Endothelial cell (in vitro differentiated cells): ENCODE data around the gene OTOP2. TPM values are rescaled to one million over a fixed set of nuclear protein-coding genes. Genes with fewer than 3 reads are reported as not detected.

Experiments used
- DNase-seq: peaks from one replicate; pipeline ENCODE4 v3.0.0; 2021; ENCODE audit warnings: low spot score
- H3K27ac Mint-ChIP-seq: one replicate; pipeline ENCODE4 v1.8.0; 2021; ENCODE audit warnings: mixed read lengths, inconsistent platforms; ENCODE audit not compliant: unreplicated experiment
- H3K27me3 Mint-ChIP-seq: one replicate; pipeline ENCODE4 v1.8.0; 2021; ENCODE audit warnings: mild to moderate bottlenecking, moderate library complexity, mixed read lengths, inconsistent platforms; ENCODE audit not compliant: unreplicated experiment
- H3K36me3 Mint-ChIP-seq: one replicate; pipeline ENCODE4 v1.8.0; 2021; ENCODE audit warnings: mild to moderate bottlenecking, low read depth, mixed read lengths, inconsistent platforms; ENCODE audit not compliant: unreplicated experiment
- H3K4me1 Mint-ChIP-seq: one replicate; pipeline ENCODE4 v1.8.0; 2021; ENCODE audit warnings: mild to moderate bottlenecking, mixed read lengths, inconsistent platforms; ENCODE audit not compliant: unreplicated experiment
- H3K4me3 Mint-ChIP-seq: one replicate; pipeline ENCODE4 v1.8.0; 2021; ENCODE audit warnings: mild to moderate bottlenecking, mixed read lengths, inconsistent platforms; ENCODE audit not compliant: unreplicated experiment
- H3K9me3 Mint-ChIP-seq: one replicate; pipeline ENCODE4 v1.8.0; 2021; ENCODE audit warnings: mixed read lengths, inconsistent platforms; ENCODE audit not compliant: unreplicated experiment
- total RNA-seq: library from RNA; stranded (reverse); fragmentation: NEBNext Ultra II Directional; extraction: Animal tissue kit (Norgen Biotek cat#: 25700); gene quantifications from one replicate; pipeline ENCODE4 v1.2.1, GENCODE V29; 2021; ENCODE audit not compliant: unreplicated experiment
- TF ChIP-seq, protein P1 (sequence below): fragments of 200-600 bp; sonication (generic); IDR thresholded peaks from one replicate; pipeline ENCODE4 v1.5.0; 2021; ENCODE audit warnings: antibody characterized with exemption; ENCODE audit not compliant: unreplicated experiment

The OTOP2 gene
- total RNA-seq, 1 donor from 2014 or later, result not detected

DNA sequence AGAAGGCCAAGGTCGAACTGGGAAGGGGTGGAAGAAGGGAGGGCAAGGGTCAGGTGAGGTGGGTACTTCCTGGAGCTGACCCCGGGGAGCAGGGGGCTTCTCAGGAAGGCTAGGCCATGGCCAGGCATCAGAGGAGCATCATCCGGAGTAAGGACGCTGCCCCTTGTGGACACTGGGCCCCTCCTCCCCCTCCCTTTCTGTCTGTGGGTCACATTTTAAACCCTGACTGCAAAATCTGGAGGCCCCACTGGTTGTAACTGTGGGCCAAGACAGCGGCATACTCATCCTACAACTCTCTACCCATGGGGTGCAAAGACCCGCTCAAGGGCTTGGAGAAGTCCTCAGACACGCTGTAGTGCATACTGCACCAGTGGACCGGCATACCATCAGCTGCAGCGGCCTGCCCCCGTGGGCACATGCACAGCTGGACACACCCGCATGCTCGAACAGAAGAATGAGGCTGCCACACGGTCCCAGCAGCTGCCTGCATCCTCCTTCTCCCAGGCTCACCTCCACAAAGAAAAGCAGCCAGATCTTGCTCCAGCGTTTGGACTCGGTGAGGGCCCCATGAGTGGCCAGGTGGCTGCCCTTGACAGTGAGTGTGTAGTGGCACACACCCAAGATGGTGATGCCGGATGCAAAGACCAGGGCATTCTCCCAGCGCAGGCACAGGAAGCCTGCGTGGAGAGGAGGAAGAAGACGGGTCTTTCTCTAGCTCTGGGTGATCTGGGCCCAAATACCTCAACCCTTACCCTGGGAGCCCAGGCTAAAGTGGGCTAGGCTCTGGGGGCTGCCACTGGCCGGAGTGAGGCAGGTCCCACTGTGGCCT is 31.8 kb upstream of the OTOP2 start:
- Mint-ChIP-seq H3K27ac (no peak overlapping the region), H3K4me1 (peaks cover 2% of the 10 kb centered on the region), H3K9me3 (no peaks in the 10 kb centered on the region), H3K4me3 (no peak overlapping the region), H3K36me3 (no peaks in the 10 kb centered on the region), H3K27me3 (peaks cover 15% of the 10 kb centered on the region)
- TF ChIP-seq, protein P1, sequence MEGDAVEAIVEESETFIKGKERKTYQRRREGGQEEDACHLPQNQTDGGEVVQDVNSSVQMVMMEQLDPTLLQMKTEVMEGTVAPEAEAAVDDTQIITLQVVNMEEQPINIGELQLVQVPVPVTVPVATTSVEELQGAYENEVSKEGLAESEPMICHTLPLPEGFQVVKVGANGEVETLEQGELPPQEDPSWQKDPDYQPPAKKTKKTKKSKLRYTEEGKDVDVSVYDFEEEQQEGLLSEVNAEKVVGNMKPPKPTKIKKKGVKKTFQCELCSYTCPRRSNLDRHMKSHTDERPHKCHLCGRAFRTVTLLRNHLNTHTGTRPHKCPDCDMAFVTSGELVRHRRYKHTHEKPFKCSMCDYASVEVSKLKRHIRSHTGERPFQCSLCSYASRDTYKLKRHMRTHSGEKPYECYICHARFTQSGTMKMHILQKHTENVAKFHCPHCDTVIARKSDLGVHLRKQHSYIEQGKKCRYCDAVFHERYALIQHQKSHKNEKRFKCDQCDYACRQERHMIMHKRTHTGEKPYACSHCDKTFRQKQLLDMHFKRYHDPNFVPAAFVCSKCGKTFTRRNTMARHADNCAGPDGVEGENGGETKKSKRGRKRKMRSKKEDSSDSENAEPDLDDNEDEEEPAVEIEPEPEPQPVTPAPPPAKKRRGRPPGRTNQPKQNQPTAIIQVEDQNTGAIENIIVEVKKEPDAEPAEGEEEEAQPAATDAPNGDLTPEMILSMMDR, result no peak
- DNase-seq, result no peak

DNA sequence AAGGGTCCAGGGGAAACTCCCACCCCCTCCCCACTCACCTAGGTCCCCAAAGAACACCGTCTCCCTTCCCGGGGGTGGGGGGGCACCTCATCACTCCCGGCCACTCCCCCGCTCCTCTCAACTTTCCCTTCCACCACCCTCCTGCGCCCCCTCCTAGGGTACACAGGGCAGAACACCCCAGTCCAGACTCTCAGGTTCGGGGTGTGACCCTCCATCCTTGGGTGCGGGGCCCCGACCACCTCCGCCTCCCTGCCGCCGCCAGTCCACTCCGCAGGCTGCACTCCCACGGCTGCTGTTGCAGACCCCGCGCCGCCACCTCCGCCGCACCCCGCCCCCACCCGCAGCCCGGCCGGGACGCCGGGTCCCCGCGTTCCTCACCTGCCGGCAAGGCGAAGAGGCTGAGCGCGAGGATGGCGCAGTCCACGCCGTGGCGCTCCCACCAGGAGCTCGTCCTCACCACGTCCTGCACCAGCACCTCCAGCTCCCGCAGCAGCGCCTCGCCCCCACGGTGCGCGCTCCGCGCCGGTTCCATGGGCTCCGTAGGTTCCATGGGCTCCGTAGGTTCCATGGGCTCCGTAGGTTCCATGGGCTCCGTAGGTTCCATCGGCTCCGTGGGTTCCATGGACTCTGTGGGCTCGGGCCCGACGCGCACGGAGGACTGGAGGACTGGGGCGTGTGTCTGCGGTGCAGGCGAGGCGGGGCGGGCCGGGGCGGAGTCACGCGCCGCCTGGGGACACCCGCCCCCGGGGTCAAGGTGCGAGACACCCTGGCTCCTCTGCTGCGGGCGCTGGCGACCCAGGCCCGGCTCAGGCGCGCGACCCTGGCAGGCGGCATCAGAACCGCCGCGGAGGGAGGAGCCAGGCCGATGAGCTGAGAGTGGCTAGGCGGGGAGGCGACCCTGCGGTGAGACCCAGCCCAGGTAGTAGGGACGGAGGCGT is 30.8 kb upstream of the OTOP2 start, which contains the start of gene FADS6:
FADS6 (minus strand) TSS at position 660 of the 938 bp plus-strand sequence; CDS start at position 622, 38 bp downstream.
- no peaks in the 10 kb centered on the region for H3K9me3 Mint-ChIP-seq
- TF ChIP-seq, protein P1, result no peak
- peaks cover 15% of the 10 kb centered on the region for H3K27me3 Mint-ChIP-seq
- H3K27ac Mint-ChIP-seq, result no peak within 1 kb of the TSS
- H3K36me3 Mint-ChIP-seq, result no peaks in the 10 kb centered on the region
- peak within 1 kb of the TSS; percentile 81 for H3K4me3 Mint-ChIP-seq
- DNase-seq, result no peak
- peaks cover 2% of the 10 kb centered on the region for H3K4me1 Mint-ChIP-seq

DNA sequence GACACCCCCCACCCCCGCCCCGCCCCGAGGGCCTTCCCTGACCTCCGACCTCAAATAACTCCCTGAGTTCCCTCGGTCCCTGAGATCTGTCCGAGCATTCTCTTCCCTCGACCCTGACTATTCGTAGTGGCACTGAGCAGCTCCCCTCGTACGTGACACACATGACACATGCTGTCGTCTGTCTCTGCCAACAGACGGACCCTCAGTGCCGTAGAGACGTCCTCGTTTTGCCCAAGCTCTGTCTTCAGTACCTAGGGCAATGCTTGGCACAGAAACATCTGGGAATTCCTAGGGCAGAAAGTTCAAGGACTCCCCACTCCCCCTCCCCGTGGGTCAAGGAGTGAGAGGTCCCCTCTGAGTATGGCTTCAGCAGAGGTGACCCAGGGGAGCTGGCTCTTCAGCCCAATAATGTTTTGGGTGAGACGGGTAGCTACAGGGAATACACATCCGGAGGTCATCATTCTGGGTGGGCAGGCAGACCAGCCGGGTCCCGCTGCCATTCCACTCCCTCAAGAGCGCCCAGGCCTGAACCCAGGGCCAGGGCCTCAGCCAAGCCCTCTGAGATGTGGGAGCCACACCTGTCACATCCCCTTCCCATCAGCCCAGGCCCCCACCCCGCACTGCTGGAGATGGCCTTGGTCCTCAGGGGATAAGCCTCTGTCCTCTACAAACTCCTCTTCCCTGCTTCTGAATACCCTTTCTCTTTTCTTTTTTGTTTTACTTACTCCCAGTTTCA is 30.0 kb upstream of the OTOP2 start:
- H3K36me3 Mint-ChIP-seq, result no peaks in the 10 kb centered on the region
- H3K4me1 Mint-ChIP-seq, result peaks cover 2% of the 10 kb centered on the region
- no peak for DNase-seq
- TF ChIP-seq, protein P1, result no peak
- no peak overlapping the region for H3K27ac Mint-ChIP-seq
- peaks cover 15% of the 10 kb centered on the region for H3K27me3 Mint-ChIP-seq
- H3K4me3 Mint-ChIP-seq, result peak overlapping the region; percentile 81
- H3K9me3 Mint-ChIP-seq, result no peaks in the 10 kb centered on the region

DNA sequence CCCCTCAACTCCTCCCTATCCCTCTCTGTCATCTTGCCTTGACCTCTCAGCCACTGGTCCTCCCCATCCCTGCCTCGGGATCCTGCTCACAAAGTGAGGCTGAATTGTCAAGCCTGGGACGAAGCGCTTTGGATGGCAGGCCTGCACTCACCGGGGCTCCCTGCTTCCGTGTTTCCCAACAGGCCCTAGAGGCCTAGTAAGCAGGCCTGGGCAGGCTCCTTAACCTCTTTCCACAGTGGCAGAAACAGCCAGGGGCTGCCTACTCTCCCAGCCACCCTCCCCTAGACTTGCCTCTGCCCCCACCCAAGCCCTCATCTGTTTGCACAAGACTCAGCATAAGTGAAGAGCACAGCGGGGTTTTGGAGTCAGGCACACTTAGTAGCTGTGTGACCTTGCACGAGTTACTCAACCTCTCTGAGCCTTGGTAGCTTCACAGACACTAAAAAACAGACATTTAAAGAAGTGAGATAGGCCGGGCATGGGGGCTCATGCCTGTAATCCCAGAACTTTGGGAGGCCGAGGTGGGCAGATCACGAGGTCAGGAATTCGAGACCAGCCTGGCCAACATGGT is 25.6 kb upstream of the OTOP2 start:
- H3K4me3 Mint-ChIP-seq, result no peak overlapping the region
- peaks cover 2% of the 10 kb centered on the region for H3K4me1 Mint-ChIP-seq
- H3K9me3 Mint-ChIP-seq, result no peaks in the 10 kb centered on the region
- no peak overlapping the region for H3K27ac Mint-ChIP-seq
- no peak for DNase-seq
- H3K36me3 Mint-ChIP-seq, result no peaks in the 10 kb centered on the region
- peaks cover 9% of the 10 kb centered on the region for H3K27me3 Mint-ChIP-seq
- TF ChIP-seq, protein P1, result no peak
